ENCODE measurements around the gene ACTMAP.

Gene ACTMAP

GRCh38 chr19:40704491-40705361, 45.6 kb downstream of the ACTMAP start:
- H3K36me3 ChIP-seq, result peaks cover 5% of the 10 kb centered on the region; the same call in 1 of the 2 replicates
- H3K4me1 ChIP-seq, result no peaks in the 10 kb centered on the region; the same call in 1 of the 2 replicates
- TF ChIP-seq CTCF (IDR thresholded peaks at IDR 0.05; ENCODE audit: low read depth, low read length), result no peak
- no peak for DNase-seq
- no peaks in the 10 kb centered on the region for H3K9me3 ChIP-seq
- H3K27me3 ChIP-seq, result no peaks in the 10 kb centered on the region
- no peak overlapping the region for H3K4me3 ChIP-seq (ENCODE audit: low read depth, low read length)

- H3K36me3 ChIP-seq, result peaks cover 5% of the 10 kb centered on the region; the same call in 1 of the 2 replicates
- TF ChIP-seq CTCF (IDR thresholded peaks at IDR 0.05; ENCODE audit: low read depth, low read length), result no peak
Measured at GRCh38 chr19:40703029-40703755, 47.1 kb downstream of the ACTMAP start.

GRCh38 chr19:40702337-40703012, 47.8 kb downstream of the ACTMAP start:
- Histone ChIP-seq H3K4me3 (ENCODE audit: low read depth, low read length) (no peak overlapping the region), H3K27me3 (no peaks in the 10 kb centered on the region), H3K4me1 (no peaks in the 10 kb centered on the region; the same call in 1 of the 2 replicates), H3K9me3 (no peaks in the 10 kb centered on the region), H3K36me3 (peaks cover 5% of the 10 kb centered on the region; the same call in 1 of the 2 replicates)
- peak; percentile 86 for TF ChIP-seq CTCF (IDR thresholded peaks at IDR 0.05; ENCODE audit: low read depth, low read length)
- peak; percentile 91 for DNase-seq

More at GRCh38 chr19:40703029-40703755, 47.1 kb downstream of the ACTMAP start:
- no peak overlapping the region for H3K4me3 ChIP-seq (ENCODE audit: low read depth, low read length)
- no peaks in the 10 kb centered on the region for H3K27me3 ChIP-seq
- no peaks in the 10 kb centered on the region for H3K9me3 ChIP-seq
- DNase-seq, result no peak
- no peaks in the 10 kb centered on the region; the same call in 1 of the 2 replicates for H3K4me1 ChIP-seq

- TF ChIP-seq CTCF (IDR thresholded peaks at IDR 0.05; ENCODE audit: low read depth, low read length), result no peak
- no peaks in the 10 kb centered on the region; the same call in 1 of the 2 replicates for H3K4me1 ChIP-seq
- no peak overlapping the region for H3K4me3 ChIP-seq (ENCODE audit: low read depth, low read length)
- H3K9me3 ChIP-seq, result no peaks in the 10 kb centered on the region
- H3K36me3 ChIP-seq, result peaks cover 5% of the 10 kb centered on the region; the same call in 1 of the 2 replicates
- H3K27me3 ChIP-seq, result no peaks in the 10 kb centered on the region
- no peak for DNase-seq
Measured at GRCh38 chr19:40701758-40702157, 48.5 kb downstream of the ACTMAP start.

GRCh38 chr19:40700083-40700482, 50.2 kb downstream of the ACTMAP start:
- Histone ChIP-seq H3K36me3 (peaks cover 5% of the 10 kb centered on the region; the same call in 1 of the 2 replicates), H3K4me1 (no peaks in the 10 kb centered on the region; the same call in 1 of the 2 replicates)
- no peak for TF ChIP-seq CTCF (IDR thresholded peaks at IDR 0.05; ENCODE audit: low read depth, low read length)

More at GRCh38 chr19:40700083-40700482, 50.2 kb downstream of the ACTMAP start:
- no peaks in the 10 kb centered on the region for H3K27me3 ChIP-seq
- H3K4me3 ChIP-seq (ENCODE audit: low read depth, low read length), result no peak overlapping the region
- H3K9me3 ChIP-seq, result no peaks in the 10 kb centered on the region
- DNase-seq, result no peak

Data from BE2C (cell line).